IMR-90 (cell line): Measurements from ENCODE around the gene MACF1. TPM values are rescaled to one million over a fixed set of nuclear protein-coding genes. Genes with fewer than 3 reads are reported as not detected.

Experiments
- ATAC-seq: fragments of 200-7000 bp; cut with Tn5 transposase; 2 replicates; pipeline ENCODE4 v1.9.1; 2020; ENCODE audit warnings: low read depth, mild to moderate bottlenecking, moderate library complexity
- BruUV-seq: library from RNA; stranded (reverse); fragments of 400-500 nt; replicated peaks from 2 replicates; lab custom pipeline; 2021; lab: Mats Ljungman, UMichigan
- CTCF ChIA-PET: fragments of 300-600 bp; formaldehyde crosslinking; extraction: SDS; loops from one replicate; lab custom pipeline; 2021; ENCODE audit warnings: antibody characterized with exemption; lab: Yijun Ruan, JAX
- POLR2A ChIA-PET: fragments of 300-600 bp; sonication (Branson Sonifier 250); formaldehyde crosslinking; loops from one replicate; lab custom pipeline; 2022; ENCODE audit warnings: antibody characterized with exemption; ENCODE audit not compliant: unreplicated experiment; lab: Charles Lee
- DNase-seq: peaks from one replicate; pipeline ENCODE4 v3.0.0; 2013
- H2AFZ ChIP-seq: replicated peaks from 2 replicates; pipeline ENCODE3; 2013; ENCODE audit warnings: low read length, mild to moderate bottlenecking; ENCODE audit not compliant: poor library complexity
- H2AK5ac ChIP-seq: 2 replicates; pipeline ENCODE4 v1.6.1; 2013; ENCODE audit warnings: low read depth, low read length, inconsistent platforms
- H2AK9ac ChIP-seq: replicated peaks from 2 replicates; pipeline ENCODE3; 2013; ENCODE audit warnings: mild to moderate bottlenecking, low read depth, low read length, moderate library complexity; ENCODE audit not compliant: poor library complexity
- H2BK120ac ChIP-seq: 2 replicates; pipeline ENCODE4 v1.6.1; 2013; ENCODE audit warnings: low read depth, low read length, inconsistent platforms
- H2BK15ac ChIP-seq: 3 replicates; pipeline ENCODE4 v1.6.1; 2013; ENCODE audit warnings: low read depth, low read length, inconsistent platforms
- H2BK20ac ChIP-seq: 2 replicates; pipeline ENCODE4 v1.6.1; 2013; ENCODE audit warnings: low read depth, mild to moderate bottlenecking, inconsistent platforms, low read length, moderate library complexity
- H2BK5ac ChIP-seq: 2 replicates; pipeline ENCODE4 v1.6.1; 2013; ENCODE audit warnings: mild to moderate bottlenecking, low read depth, low read length, inconsistent platforms; ENCODE audit not compliant: poor library complexity, severe bottlenecking
- H3K14ac ChIP-seq: replicated peaks from 2 replicates; pipeline ENCODE4 v1.6.1; 2013; ENCODE audit warnings: low read depth, low read length, inconsistent platforms
- H3K18ac ChIP-seq: 2 replicates; pipeline ENCODE4 v1.6.1; 2013; ENCODE audit warnings: low read depth, low read length, control low read depth
- H3K23ac ChIP-seq: 2 replicates; pipeline ENCODE4 v1.6.1; 2013; ENCODE audit warnings: low read depth, low read length, inconsistent platforms
- H3K27ac ChIP-seq: 2 replicates; pipeline ENCODE4 v1.5.1; 2013; ENCODE audit warnings: mild to moderate bottlenecking, control low read depth, low read length; ENCODE audit not compliant: insufficient read depth
- H3K27me3 ChIP-seq: 2 replicates; pipeline ENCODE4 v1.6.1; 2013; ENCODE audit warnings: low read length; ENCODE audit not compliant: control insufficient read depth, insufficient read depth
- H3K36me3 ChIP-seq: 2 replicates; pipeline ENCODE4 v1.6.1; 2013; ENCODE audit warnings: low read length, mixed read lengths; ENCODE audit not compliant: control insufficient read depth, insufficient read depth
- H3K4ac ChIP-seq: 2 replicates; pipeline ENCODE4 v1.6.1; 2013; ENCODE audit warnings: low read depth, low read length, inconsistent platforms
- H3K4me1 ChIP-seq: 2 replicates; pipeline ENCODE4 v1.6.1; 2013; ENCODE audit warnings: low read length, mixed read lengths; ENCODE audit not compliant: control insufficient read depth, insufficient read depth
- H3K4me2 ChIP-seq: 2 replicates; pipeline ENCODE4 v1.6.1; 2013; ENCODE audit warnings: low read depth, mild to moderate bottlenecking, control low read depth, low read length, moderate library complexity
- H3K4me3 ChIP-seq: 2 replicates; pipeline ENCODE4 v1.5.1; 2013; ENCODE audit warnings: low read depth, mild to moderate bottlenecking, control low read depth, low read length, moderate library complexity; ENCODE audit not compliant: insufficient read depth
- H3K56ac ChIP-seq: 2 replicates; pipeline ENCODE4 v1.6.1; 2013; ENCODE audit warnings: low read length, inconsistent platforms; ENCODE audit not compliant: insufficient read depth; ENCODE audit errors: extremely low read depth
- H3K79me1 ChIP-seq, 2 experiments: 2 replicates each; pipeline ENCODE4 v1.6.1; 2013; ENCODE audit warnings: low read length in 2 of 2, inconsistent platforms in 1 of 2, low read depth in 1 of 2
- H3K9ac ChIP-seq: 2 replicates; pipeline ENCODE4 v1.6.1; 2013; ENCODE audit warnings: low read depth, low read length, control low read depth
- H3K9me1 ChIP-seq: 2 replicates; pipeline ENCODE4 v1.6.1; 2013; ENCODE audit warnings: low read length, inconsistent platforms; ENCODE audit not compliant: insufficient read depth
- H3K9me3 ChIP-seq: 2 replicates; pipeline ENCODE4 v1.6.1; 2013; ENCODE audit warnings: low read length; ENCODE audit not compliant: control insufficient read depth, insufficient read depth
- H4K20me1 ChIP-seq: 2 replicates; pipeline ENCODE4 v1.6.1; 2013; ENCODE audit warnings: low read length, inconsistent platforms; ENCODE audit not compliant: insufficient read depth
- H4K5ac ChIP-seq: 2 replicates; pipeline ENCODE4 v1.6.1; 2013; ENCODE audit warnings: mild to moderate bottlenecking, low read depth, low read length, control low read depth
- H4K8ac ChIP-seq, 2 experiments: 2 replicates each; pipeline ENCODE4 v1.6.1; 2013; ENCODE audit warnings: low read depth in 2 of 2, low read length in 2 of 2, control low read depth in 1 of 2, inconsistent platforms in 1 of 2
- H4K91ac ChIP-seq: 2 replicates; pipeline ENCODE4 v1.6.1; 2013; ENCODE audit warnings: low read depth, low read length, inconsistent platforms; ENCODE audit not compliant: insufficient read depth
- BHLHE40 ChIP-seq: fragments of 150-350 bp; IDR thresholded peaks from 2 replicates; pipeline ENCODE4 v1.6.1; 2016; ENCODE audit warnings: mild to moderate bottlenecking, low read depth, low read length
- CEBPB ChIP-seq: IDR thresholded peaks from 2 replicates; pipeline ENCODE4 v1.6.1; 2012; ENCODE audit warnings: low read depth, low read length, improper control_type of control experiment
- CHD1 ChIP-seq: IDR thresholded peaks from 2 replicates; pipeline ENCODE4 v1.6.1; 2012; ENCODE audit warnings: low read depth, low read length, improper control_type of control experiment
- FOS ChIP-seq: fragments of 150-350 bp; IDR thresholded peaks from 2 replicates; pipeline ENCODE4 v1.6.1; 2016; ENCODE audit warnings: low read depth, low read length
- MAFK ChIP-seq: IDR thresholded peaks from 2 replicates; pipeline ENCODE4 v1.6.1; 2012; ENCODE audit warnings: low read depth, low read length, improper control_type of control experiment
- MAZ ChIP-seq: IDR thresholded peaks from 2 replicates; pipeline ENCODE4 v1.6.1; 2012; ENCODE audit warnings: low read depth, mild to moderate bottlenecking, low read length, improper control_type of control experiment, moderate library complexity, borderline replicate concordance
- MXI1 ChIP-seq: IDR thresholded peaks from 2 replicates; pipeline ENCODE4 v1.6.1; 2012; ENCODE audit warnings: low read depth, mild to moderate bottlenecking, low read length, moderate library complexity, borderline replicate concordance
- NFE2L2 ChIP-seq: fragments of 150-350 bp; IDR thresholded peaks from 2 replicates; pipeline ENCODE4 v1.6.1; 2016; ENCODE audit warnings: low read depth, mild to moderate bottlenecking, low read length
- POLR2A ChIP-seq: IDR thresholded peaks from 2 replicates; pipeline ENCODE4 v1.6.1; 2012; ENCODE audit warnings: mild to moderate bottlenecking, low read depth, low read length
- RAD21 ChIP-seq: IDR thresholded peaks from 2 replicates; pipeline ENCODE4 v1.6.1; 2012; ENCODE audit warnings: low read length, improper control_type of control experiment
- RCOR1 ChIP-seq: IDR thresholded peaks from 2 replicates; pipeline ENCODE4 v1.6.1; 2012; ENCODE audit warnings: mild to moderate bottlenecking, low read length, improper control_type of control experiment; ENCODE audit not compliant: insufficient replicate concordance
- RFX5 ChIP-seq: IDR thresholded peaks from 2 replicates; pipeline ENCODE4 v1.8.0; 2012; ENCODE audit warnings: low read depth, mild to moderate bottlenecking, low read length, moderate library complexity
- SMC3 ChIP-seq: fragments of 150-350 bp; IDR thresholded peaks from 2 replicates; pipeline ENCODE4 v1.6.1; 2016; ENCODE audit warnings: low read depth, mild to moderate bottlenecking, antibody characterized with exemption, low read length, moderate library complexity
- WGBS, 2 experiments: methylation state at CpG; one replicate each; pipeline versions ENCODE4 v1.1.5 to v1.1.7; 2013; ENCODE audit warnings: missing lambda C conversion rate in 2 of 2; ENCODE audit not compliant: insufficient read length in 1 of 2; ENCODE audit errors: extremely low coverage in 2 of 2; 5-methylcytosine and 5-hydroxymethylcytosine counted together
- dilution Hi-C: fragments of 300-500 bp; cut with HindIII; formaldehyde crosslinking; loops from one replicate; pipeline ENCODE4 v1.14.3; 2018; ENCODE audit warnings: low sequenced_read_pairs; ENCODE audit not compliant: unreplicated experiment
- in situ Hi-C: fragments of 300-500 bp; cut with MboI; formaldehyde crosslinking; loops from 3 replicates; pipeline ENCODE4 v1.14.3; 2019; ENCODE audit warnings: low sequenced_read_pairs, inconsistent platforms, mixed read lengths
- intact Hi-C: fragments of 100-400 bp; cut with micrococcal nuclease; formaldehyde crosslinking; loops from 2 replicates; pipeline ENCODE4 v1.10.0; 2022
- polyA plus RNA-seq, 3 experiments: library from polyadenylated mRNA; depleted of rRNA; stranded (reverse); fragments of >200 nt; gene quantifications; 2 replicates each; pipeline ENCODE4 v1.2.3, GENCODE V29; 2012; ENCODE audit warnings: low replicate concordance in 1 of 3
- total RNA-seq: library from RNA; depleted of rRNA; stranded (reverse); fragments of >200 nt; gene quantifications from 2 replicates; pipeline ENCODE4 v1.2.3, GENCODE V29; 2012
- TF ChIP-seq, protein P1 (sequence below): fragments of 150-350 bp; IDR thresholded peaks from 2 replicates; pipeline ENCODE4 v1.6.1; 2016; ENCODE audit warnings: low read depth, mild to moderate bottlenecking, low read length, moderate library complexity, borderline replicate concordance

Gene MACF1
- total and polyA plus RNA-seq, 2 of the 4 experiments (the other 2 are of a cell fraction): 67.6 to 369 TPM

GRCh38 chr1:39275836-39276507, 71.5 kb downstream of the MACF1 start:
- intact Hi-C loops: no loop called here
- Histone ChIP-seq H3K56ac (no peak overlapping the region), H3K23ac (no peak overlapping the region), H2AFZ (no peak overlapping the region), H3K18ac (no peak overlapping the region), H2BK15ac (no peak overlapping the region), H4K5ac (no peak overlapping the region), H2BK120ac (no peak overlapping the region), H4K91ac (no peak overlapping the region), H3K9me1 (peaks cover 19% of the 10 kb centered on the region), H3K4me2 (no peak overlapping the region), H3K27ac (no peak overlapping the region), H2BK20ac (no peak overlapping the region), H2AK5ac (no peak overlapping the region), H3K4ac (no peak overlapping the region), H3K4me3 (no peak overlapping the region), H4K20me1 (peaks cover 63% of the 10 kb centered on the region), H3K79me1 (peaks cover 25 to 72% of the 10 kb centered on the region in 2 experiments), H2BK5ac (no peak overlapping the region), H3K9ac (no peak overlapping the region), H2AK9ac (no peak overlapping the region), H3K27me3 (no peaks in the 10 kb centered on the region), H3K14ac (no peak overlapping the region), H3K36me3 (no peaks in the 10 kb centered on the region), H4K8ac (no peak overlapping the region), H3K9me3 (no peaks in the 10 kb centered on the region), H3K4me1 (peaks cover 3% of the 10 kb centered on the region; the same call in 1 of the 2 replicates)
- no CpG with 5 or more reads among the region's 6 CpGs for WGBS, 2 experiments
- in situ Hi-C loops: no loop called here
- ATAC-seq (no peak), DNase-seq (no peak)
- dilution Hi-C loops: no loop called here
- no TSS peak for BruUV-seq
- TF ChIP-seq MAFK: no peak
- no peak for TF ChIP-seq MXI1
- no peak for TF ChIP-seq SMC3
- TF ChIP-seq RCOR1: no peak
- TF ChIP-seq NFE2L2: no peak
- TF ChIP-seq FOS: no peak
- TF ChIP-seq CEBPB: no peak
- no peak for TF ChIP-seq BHLHE40
- no peak for TF ChIP-seq POLR2A
- no peak for TF ChIP-seq MAZ
- no peak for TF ChIP-seq RFX5
- TF ChIP-seq RAD21: no peak
- TF ChIP-seq, protein P1, sequence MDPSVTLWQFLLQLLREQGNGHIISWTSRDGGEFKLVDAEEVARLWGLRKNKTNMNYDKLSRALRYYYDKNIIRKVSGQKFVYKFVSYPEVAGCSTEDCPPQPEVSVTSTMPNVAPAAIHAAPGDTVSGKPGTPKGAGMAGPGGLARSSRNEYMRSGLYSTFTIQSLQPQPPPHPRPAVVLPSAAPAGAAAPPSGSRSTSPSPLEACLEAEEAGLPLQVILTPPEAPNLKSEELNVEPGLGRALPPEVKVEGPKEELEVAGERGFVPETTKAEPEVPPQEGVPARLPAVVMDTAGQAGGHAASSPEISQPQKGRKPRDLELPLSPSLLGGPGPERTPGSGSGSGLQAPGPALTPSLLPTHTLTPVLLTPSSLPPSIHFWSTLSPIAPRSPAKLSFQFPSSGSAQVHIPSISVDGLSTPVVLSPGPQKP: no peak
- TF ChIP-seq CHD1: no peak
- ChIA-PET POLR2A (no interaction called here), CTCF (interaction anchor here (0.6 kb wide), 1 partner anchor 19 kb away, joined by 7 read pairs; no protein-coding TSS in a partner anchor)
